Measurements from ENCODE around the gene PATJ.
"Not testable (repeated sequence)": the region's sequence is repeated elsewhere in the genome, so short reads cannot be mapped to it uniquely, and the experiment has no call there.

PATJ gene

GRCh38 chr1:61741711-61742619 is at the start of gene PATJ:
TSS of gene PATJ (plus strand) at chr1:61742480. CDS start at chr1:61762893, 20,413 bp downstream.
- Mint-ChIP-seq H3K4me3 (peak within 1 kb of the TSS; percentile 95), H3K27me3 (ENCODE audit: low read depth) (no peaks in the 10 kb centered on the region), H3K9me3 (no peaks in the 10 kb centered on the region), H3K4me1 (ENCODE audit: low read depth) (peaks cover 19% of the 10 kb centered on the region), H3K36me3 (ENCODE audit: low read depth) (peaks cover 1% of the 10 kb centered on the region), H3K27ac (peak within 1 kb of the TSS; percentile 85)

- no peaks in the 10 kb centered on the region for H3K4me1 Mint-ChIP-seq (ENCODE audit: low read depth)
- no peaks in the 10 kb centered on the region for H3K27me3 Mint-ChIP-seq (ENCODE audit: low read depth)
- H3K4me3 Mint-ChIP-seq, result no peak overlapping the region
- no peaks in the 10 kb centered on the region for H3K9me3 Mint-ChIP-seq
- peaks cover 48% of the 10 kb centered on the region for H3K36me3 Mint-ChIP-seq (ENCODE audit: low read depth)
- H3K27ac Mint-ChIP-seq, result no peak overlapping the region
These were observed 42.1 kb upstream of the PATJ start for GRCh38 chr1:61699911-61700851.

DNA sequence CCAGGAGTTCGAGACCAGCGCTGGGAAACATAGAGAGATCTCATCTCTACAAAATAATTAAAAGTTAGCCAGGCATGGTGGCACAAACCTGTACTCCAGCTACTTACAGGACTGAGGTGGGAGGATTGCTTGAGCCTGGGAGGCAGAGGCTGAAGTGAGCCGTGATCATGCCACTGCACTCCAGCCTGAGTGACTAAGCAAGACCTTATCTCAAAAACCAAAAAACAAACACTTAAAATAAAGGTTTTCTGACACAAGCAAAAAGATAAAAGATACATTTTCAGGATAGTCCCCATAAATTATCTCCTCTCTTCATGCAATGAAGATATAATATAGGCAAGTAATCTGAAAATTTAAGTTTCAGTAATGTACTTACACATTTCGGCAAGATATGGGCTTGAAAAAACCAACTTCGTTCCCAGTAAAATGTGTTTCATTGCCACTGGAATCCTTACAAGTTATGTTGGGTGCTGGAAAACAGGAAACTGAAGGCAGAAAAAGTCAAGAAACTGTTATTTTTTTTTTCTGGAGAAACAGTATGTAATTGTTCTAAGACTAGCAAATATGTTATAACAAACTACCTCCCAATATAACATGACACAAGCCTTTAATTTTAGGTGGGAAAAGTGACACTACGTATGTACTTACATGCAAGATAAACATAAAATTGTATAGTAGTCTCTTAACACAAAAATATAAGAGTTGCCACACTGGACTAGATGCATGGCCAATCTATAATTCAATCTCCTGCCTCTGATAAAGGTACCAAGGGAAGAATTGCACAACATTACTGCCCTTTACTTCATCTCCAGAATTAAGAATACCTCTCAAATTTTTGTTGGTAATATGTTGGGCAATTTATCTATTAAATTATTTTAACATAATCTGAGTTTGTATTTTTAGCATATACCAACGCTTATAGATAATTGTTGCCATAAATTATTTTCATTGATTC is 33.0 kb upstream of the PATJ start:
- H3K36me3 Mint-ChIP-seq (ENCODE audit: low read depth), result peaks cover 18% of the 10 kb centered on the region
- H3K9me3 Mint-ChIP-seq, result no peaks in the 10 kb centered on the region
- no peak overlapping the region for H3K27ac Mint-ChIP-seq
- no peaks in the 10 kb centered on the region for H3K27me3 Mint-ChIP-seq (ENCODE audit: low read depth)
- peaks cover 3% of the 10 kb centered on the region for H3K4me1 Mint-ChIP-seq (ENCODE audit: low read depth)
- H3K4me3 Mint-ChIP-seq, result no peak overlapping the region

- Mint-ChIP-seq H3K36me3 (ENCODE audit: low read depth) (peaks cover 19% of the 10 kb centered on the region), H3K27me3 (ENCODE audit: low read depth) (no peaks in the 10 kb centered on the region), H3K27ac (no peak overlapping the region), H3K9me3 (no peaks in the 10 kb centered on the region), H3K4me3 (no peak overlapping the region), H3K4me1 (ENCODE audit: low read depth) (peaks cover 3% of the 10 kb centered on the region)
These were observed 32.4 kb upstream of the PATJ start for GRCh38 chr1:61709908-61710289.

DNA sequence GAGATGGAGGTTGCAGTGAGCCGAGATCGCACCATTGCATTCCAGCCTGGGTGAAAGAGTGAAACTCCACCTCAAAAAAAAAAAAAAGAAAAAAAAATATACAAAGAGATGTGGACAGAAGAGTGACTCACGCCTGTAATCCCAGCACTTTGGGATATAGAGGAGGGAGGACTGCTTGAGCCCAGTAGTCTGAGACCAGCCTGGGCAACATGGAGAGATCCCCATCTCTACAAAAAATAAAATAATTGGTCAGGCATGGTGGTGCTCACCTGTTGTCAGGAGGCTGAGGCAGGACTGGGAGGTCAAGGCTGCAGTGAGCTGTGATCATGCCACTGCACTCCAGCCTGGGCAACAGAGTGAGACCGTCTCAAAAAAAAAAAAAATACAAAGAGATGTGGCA is 31.0 kb upstream of the PATJ start:
- H3K4me3 Mint-ChIP-seq; H3K27ac Mint-ChIP-seq; H3K9me3 Mint-ChIP-seq; H3K4me1 Mint-ChIP-seq (ENCODE audit: low read depth); H3K27me3 Mint-ChIP-seq (ENCODE audit: low read depth): not testable (repeated sequence)
- peaks cover 17% of the 10 kb centered on the region for H3K36me3 Mint-ChIP-seq (ENCODE audit: low read depth)

DNA sequence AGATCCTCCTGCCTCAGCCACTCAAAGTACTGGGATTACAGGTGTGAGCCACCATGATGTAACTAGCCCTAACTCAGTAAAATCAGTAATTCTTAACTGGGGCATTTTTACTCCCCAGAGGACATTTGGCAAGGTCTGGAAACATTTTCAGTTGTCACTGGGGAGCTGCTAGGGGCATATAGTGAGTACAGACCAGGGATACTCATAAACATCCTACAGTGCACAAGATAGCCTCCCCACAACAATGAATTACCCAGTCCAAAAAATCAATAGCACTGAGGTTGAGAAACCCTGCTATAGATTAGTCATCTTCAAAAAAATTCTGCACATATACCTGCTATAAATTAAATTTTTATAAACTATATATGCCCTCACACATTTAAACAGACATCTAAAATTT is 30.3 kb upstream of the PATJ start:
- Mint-ChIP-seq H3K4me1 (ENCODE audit: low read depth) (peaks cover 3% of the 10 kb centered on the region), H3K27me3 (ENCODE audit: low read depth) (no peaks in the 10 kb centered on the region), H3K36me3 (ENCODE audit: low read depth) (peaks cover 17% of the 10 kb centered on the region), H3K9me3 (no peaks in the 10 kb centered on the region), H3K27ac (no peak overlapping the region), H3K4me3 (no peak overlapping the region)

DNA sequence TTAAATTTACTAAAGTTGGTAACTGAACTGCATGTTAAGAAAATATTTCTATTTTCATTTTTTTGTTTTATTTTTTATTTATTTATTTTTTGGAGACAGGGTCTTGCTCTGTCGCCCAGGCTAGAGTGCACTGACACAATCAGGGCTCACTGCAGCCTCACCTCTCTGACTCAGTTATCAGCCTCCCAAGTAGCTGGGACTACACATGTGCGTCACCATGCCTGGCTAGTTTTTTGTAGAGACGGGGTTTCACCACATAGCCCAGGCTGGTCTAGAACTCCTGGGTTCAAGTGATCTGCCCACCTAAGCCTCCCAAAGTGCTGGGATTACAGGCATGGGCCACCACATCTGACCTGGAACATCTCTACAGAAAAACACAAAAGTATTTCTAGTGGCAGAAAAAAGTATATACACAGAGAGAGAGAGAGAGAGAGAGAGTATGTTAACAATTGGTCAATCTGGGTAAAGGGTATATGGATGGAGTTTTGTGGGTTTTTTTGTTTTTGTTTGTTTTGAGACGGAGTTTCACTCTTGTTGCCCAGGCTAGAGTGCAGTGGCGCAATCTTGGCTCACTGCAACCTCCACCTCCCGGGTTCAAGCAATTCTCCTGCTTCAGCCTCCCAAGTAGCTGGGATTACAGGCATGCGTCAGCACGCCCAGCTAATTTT is 23.1 kb upstream of the PATJ start:
- H3K4me3 Mint-ChIP-seq; H3K27me3 Mint-ChIP-seq (ENCODE audit: low read depth); H3K9me3 Mint-ChIP-seq; H3K27ac Mint-ChIP-seq: not testable (repeated sequence)
- Mint-ChIP-seq H3K36me3 (ENCODE audit: low read depth) (peaks cover 29% of the 10 kb centered on the region), H3K4me1 (ENCODE audit: low read depth) (peaks cover 16% of the 10 kb centered on the region)

DNA sequence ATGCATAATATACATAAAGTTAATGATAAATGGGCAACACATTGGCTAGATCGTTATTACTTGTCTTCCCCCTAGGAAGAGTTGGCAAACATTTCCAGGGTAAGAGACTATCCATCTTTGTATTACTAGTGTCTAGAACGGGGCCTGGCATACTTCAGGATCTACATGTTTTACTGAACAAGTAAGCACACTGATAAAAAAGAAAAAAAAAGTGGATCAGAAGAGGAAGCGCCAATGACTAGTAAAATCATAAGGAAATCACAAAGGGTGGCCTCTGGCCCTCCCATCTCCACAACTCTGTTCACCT is 17.8 kb upstream of the PATJ start:
- Mint-ChIP-seq H3K36me3 (ENCODE audit: low read depth) (peaks cover 16% of the 10 kb centered on the region), H3K9me3 (no peaks in the 10 kb centered on the region), H3K4me3 (peak overlapping the region; percentile 97), H3K27me3 (ENCODE audit: low read depth) (no peaks in the 10 kb centered on the region), H3K4me1 (ENCODE audit: low read depth) (peaks cover 13% of the 10 kb centered on the region), H3K27ac (peak overlapping the region; percentile 96)

DNA sequence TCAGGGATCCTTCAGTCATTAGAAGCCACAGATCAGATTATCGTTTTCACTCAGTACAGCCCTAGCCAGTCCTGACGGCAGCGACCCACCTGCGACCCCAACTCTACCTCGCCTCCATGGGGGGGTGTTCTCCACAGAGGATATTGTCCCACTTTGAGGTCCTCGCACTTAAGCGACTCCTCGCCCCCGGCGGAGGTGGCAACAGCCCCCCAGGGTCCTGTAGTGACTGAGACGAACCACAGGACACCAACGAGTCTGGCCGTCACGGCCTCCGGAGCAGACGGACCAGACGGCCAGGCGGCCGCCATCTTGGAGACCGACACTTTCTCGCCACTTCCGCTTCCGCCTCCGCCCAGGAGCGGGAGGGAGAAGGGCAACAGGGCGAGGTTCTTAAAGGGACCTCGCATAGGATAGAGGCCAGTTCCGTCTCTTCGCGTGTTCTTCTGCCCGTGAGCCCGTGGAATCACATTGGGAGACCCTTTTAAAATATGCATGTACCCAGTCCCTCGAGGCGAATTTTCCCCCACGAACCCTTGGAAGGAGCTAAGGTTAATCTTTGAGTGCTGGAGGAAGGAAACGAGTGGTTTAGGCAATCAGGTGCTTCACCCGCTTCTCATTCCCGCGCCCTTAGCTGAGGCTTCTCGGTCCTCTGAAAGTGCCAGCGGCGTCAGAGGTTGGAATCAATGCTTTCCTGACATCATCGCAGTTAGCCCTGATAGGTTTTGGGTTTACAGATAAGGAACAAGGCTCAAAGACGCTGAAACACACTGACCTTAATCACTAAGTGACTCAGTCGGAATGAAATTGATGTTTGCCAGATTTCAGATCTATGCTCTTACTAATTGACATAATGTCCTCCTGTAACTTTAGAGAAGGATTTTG is 17.2 kb upstream of the PATJ start, which contains the start of gene TM2D1:
TSS of gene TM2D1 (minus strand) at position 329 of the 882 bp plus-strand sequence. CDS start at position 308, 21 bp downstream.
- peak within 1 kb of the TSS; percentile 97 for H3K4me3 Mint-ChIP-seq
- peaks cover 13% of the 10 kb centered on the region for H3K4me1 Mint-ChIP-seq (ENCODE audit: low read depth)

DNA sequence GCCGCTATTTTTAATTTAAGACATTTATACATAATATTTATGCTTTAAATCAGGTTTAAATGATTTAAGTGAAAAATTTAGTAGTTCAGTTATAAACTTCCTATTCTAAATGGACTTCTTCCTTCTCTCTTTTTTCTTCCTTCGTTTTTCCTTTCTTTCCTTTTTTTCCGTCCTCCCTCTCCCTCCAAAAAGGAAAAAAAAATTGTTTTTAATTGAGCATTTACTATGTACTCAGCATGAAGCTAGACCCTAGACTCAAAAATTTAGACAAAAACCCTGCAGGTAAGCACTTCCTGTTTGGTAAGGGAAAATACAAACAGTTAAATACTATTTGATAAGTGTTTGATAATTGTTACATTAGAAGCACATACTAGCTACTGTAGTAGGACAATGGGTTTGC is 14.7 kb upstream of the PATJ start:
- Mint-ChIP-seq H3K36me3 (ENCODE audit: low read depth) (peaks cover 7% of the 10 kb centered on the region), H3K27ac (peak overlapping the region; percentile 16), H3K4me3 (peak overlapping the region; percentile 18)

More for the DNA sequence above, 17.2 kb upstream of the PATJ start, which contains the start of gene TM2D1:
- Mint-ChIP-seq H3K36me3 (ENCODE audit: low read depth) (peaks cover 16% of the 10 kb centered on the region), H3K27me3 (ENCODE audit: low read depth) (no peaks in the 10 kb centered on the region), H3K27ac (peak within 1 kb of the TSS; percentile 96), H3K9me3 (no peaks in the 10 kb centered on the region)

DNA sequence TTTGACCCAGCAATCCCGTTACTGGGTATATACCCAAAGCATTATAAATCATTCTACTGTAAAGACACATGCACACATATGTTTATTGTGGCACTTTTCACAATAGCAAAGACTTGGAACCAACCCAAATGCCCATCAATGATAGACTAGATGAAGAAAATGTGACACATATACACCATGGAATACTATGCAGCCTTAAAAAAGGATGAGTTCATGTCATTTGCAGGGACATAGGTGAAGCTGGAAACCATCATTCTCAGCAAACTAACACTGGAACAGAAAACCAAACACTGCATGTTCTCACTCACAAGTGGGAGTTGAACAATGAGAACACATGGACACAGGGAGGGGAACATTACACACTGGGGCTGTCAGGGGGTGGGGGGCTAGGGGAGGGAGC is 11.6 kb upstream of the PATJ start:
- not testable (repeated sequence) for H3K27ac Mint-ChIP-seq; H3K9me3 Mint-ChIP-seq; H3K4me3 Mint-ChIP-seq; H3K4me1 Mint-ChIP-seq (ENCODE audit: low read depth); H3K27me3 Mint-ChIP-seq (ENCODE audit: low read depth); H3K36me3 Mint-ChIP-seq (ENCODE audit: low read depth)

More for the DNA sequence above, 14.7 kb upstream of the PATJ start:
- H3K27me3 Mint-ChIP-seq (ENCODE audit: low read depth), result no peaks in the 10 kb centered on the region
- peaks cover 9% of the 10 kb centered on the region for H3K4me1 Mint-ChIP-seq (ENCODE audit: low read depth)
- peaks cover 5% of the 10 kb centered on the region for H3K9me3 Mint-ChIP-seq

- H3K27me3 Mint-ChIP-seq (ENCODE audit: low read depth), result no peaks in the 10 kb centered on the region
- no peak overlapping the region for H3K27ac Mint-ChIP-seq
- no peak overlapping the region for H3K4me3 Mint-ChIP-seq
- peaks cover 5% of the 10 kb centered on the region for H3K9me3 Mint-ChIP-seq
- no peaks in the 10 kb centered on the region for H3K4me1 Mint-ChIP-seq (ENCODE audit: low read depth)
- no peaks in the 10 kb centered on the region for H3K36me3 Mint-ChIP-seq (ENCODE audit: low read depth)
These were observed 9.6 kb upstream of the PATJ start for GRCh38 chr1:61732726-61733125.
